GM19043 (cell line): ENCODE results near the gene PSAP.
A peak's percentile ranks its signal among the peaks of the same experiment; 100 is the strongest.

ENCODE experiments used
- ATAC-seq: cut with Tn5 transposase; IDR thresholded peaks from one replicate; pipeline ENCODE4 v1.9.1; 2021; ENCODE audit warnings: low read depth; ENCODE audit not compliant: unreplicated experiment

PSAP gene

GRCh38 chr10:71795248-71795647 is 55.8 kb downstream of the PSAP start:
- no peak for ATAC-seq

GRCh38 chr10:71790749-71791440 is 60.2 kb downstream of the PSAP start:
- no peak for ATAC-seq

GRCh38 chr10:71789871-71790270 is 61.2 kb downstream of the PSAP start:
- no peak for ATAC-seq

GRCh38 chr10:71788954-71789353 is 62.1 kb downstream of the PSAP start:
- no peak for ATAC-seq

- no peak for ATAC-seq
Observed at GRCh38 chr10:71784679-71785272, 66.3 kb downstream of the PSAP start.

GRCh38 chr10:71783917-71784678 is 67.0 kb downstream of the PSAP start:
- no peak for ATAC-seq

- ATAC-seq, result no peak
Observed at GRCh38 chr10:71782917-71783490, 68.0 kb downstream of the PSAP start.

- ATAC-seq, result no peak
Observed at GRCh38 chr10:71782221-71782916, 68.7 kb downstream of the PSAP start.

- ATAC-seq, result no peak
Observed at GRCh38 chr10:71780719-71781118, 70.3 kb downstream of the PSAP start.

- no peak for ATAC-seq
Observed at GRCh38 chr10:71780156-71780555, 70.9 kb downstream of the PSAP start.

GRCh38 chr10:71779641-71780040 is 71.4 kb downstream of the PSAP start:
- no peak for ATAC-seq

- no peak for ATAC-seq
Observed at GRCh38 chr10:71778071-71778825, 72.8 kb downstream of the PSAP start.

GRCh38 chr10:71777213-71777985 is 73.7 kb downstream of the PSAP start:
- ATAC-seq, result no peak

GRCh38 chr10:71776481-71776925 is 74.5 kb downstream of the PSAP start:
- ATAC-seq, result no peak

- no peak for ATAC-seq
Observed at GRCh38 chr10:71774916-71775702, 75.9 kb downstream of the PSAP start.

GRCh38 chr10:71773221-71773971 is 77.7 kb downstream of the PSAP start, which contains the start of gene VSIR:
Gene VSIR, minus strand, starts transcription at chr10:71773520. Its CDS starts 81 bp downstream, at chr10:71773439.
- ATAC-seq, result peak; percentile 54

GRCh38 chr10:71772832-71773220 is 78.2 kb downstream of the PSAP start:
- ATAC-seq, result no peak
